HCT116 (cell line): ENCODE results near the gene COL9A2.

Experiments
- CTCF ChIP-seq, 3 experiments: fragments of 200-600 bp in 1 of 3; sonication (generic) in 1 of 3; IDR thresholded peaks in 2 of 3; conservative IDR thresholded peaks in 1 of 3; 2 replicates each; pipeline ENCODE4 v1.5.1; 2012 to 2017; ENCODE audit warnings: low read depth in 2 of 3, low read length in 2 of 3, antibody characterized with exemption in 1 of 3, borderline replicate concordance in 1 of 3, control low read depth in 1 of 3, mild to moderate bottlenecking in 1 of 3, mixed read lengths in 1 of 3, mixed run types in 1 of 3, moderate library complexity in 1 of 3; ENCODE audit not compliant: insufficient read depth in 1 of 3
- EGR1 ChIP-seq: IDR thresholded peaks from 2 replicates; pipeline ENCODE4 v1.6.1; 2012; ENCODE audit warnings: low read depth
- POLR2A ChIP-seq: IDR thresholded peaks from 2 replicates; pipeline ENCODE4 v1.7.0; 2011; ENCODE audit warnings: borderline replicate concordance; ENCODE audit not compliant: insufficient read depth, insufficient read length; ENCODE audit errors: extremely low read depth
- POLR2AphosphoS5 ChIP-seq: IDR thresholded peaks from 2 replicates; pipeline ENCODE4 v1.6.1; 2011; ENCODE audit warnings: mild to moderate bottlenecking, low read depth, low read length, moderate library complexity
- SIN3A ChIP-seq: IDR thresholded peaks from 2 replicates; pipeline ENCODE4 v1.6.1; 2012; ENCODE audit warnings: low read depth
- YY1 ChIP-seq: IDR thresholded peaks from 2 replicates; pipeline ENCODE4 v1.6.1; 2011; ENCODE audit warnings: low read length, low read depth, moderate library complexity, mild to moderate bottlenecking; ENCODE audit not compliant: insufficient replicate concordance; ENCODE audit errors: extremely low read depth
- ZNF274 ChIP-seq: fragments of 200-500 bp; sonication (Bioruptor generic); IDR thresholded peaks from 2 replicates; pipeline ENCODE4 v1.6.1; 2014; ENCODE audit warnings: mild to moderate bottlenecking, low read depth, low read length, inconsistent platforms

GRCh38 chr1:40301541-40302299 lies 15.4 kb downstream of the COL9A2 start:
- no peak for TF ChIP-seq CTCF (IDR thresholded peaks at IDR 0.05 in 2 of 3, conservative IDR thresholded peaks at IDR 0.05 in 1 of 3; ENCODE audit: borderline replicate concordance in 1 of 3, insufficient read depth in 1 of 3, low read depth in 2 of 3, low read length in 2 of 3)
- no peak for TF ChIP-seq SIN3A
- no peak for TF ChIP-seq POLR2AphosphoS5
- no peak for TF ChIP-seq YY1
- no peak for TF ChIP-seq EGR1
- TF ChIP-seq POLR2A, result no peak
- TF ChIP-seq ZNF274, result no peak
